ENCODE results near the gene ADK. TPM values are rescaled to one million over a fixed set of nuclear protein-coding genes. Genes with fewer than 3 reads are reported as not detected.

Gene ADK
- total and polyA plus RNA-seq, 2 donors (not counting 3 experiments of a cell fraction or from before 2014, with no cell fraction given), result 11.7 to 46.5 TPM

GRCh38 chr10:74151879-74152722 is 1.1 kb downstream of the ADK start:
- no peak for TF ChIP-seq POLR2A (IDR thresholded peaks at IDR 0.05; ENCODE audit: low read depth, low read length)
- TF ChIP-seq MAX (IDR thresholded peaks at IDR 0.05; ENCODE audit: insufficient read depth, insufficient read length), result no peak
- no peak for TF ChIP-seq FOS (IDR thresholded peaks at IDR 0.05; ENCODE audit: borderline replicate concordance, insufficient read depth, low read length)
- ChIA-PET CTCF (interaction anchor here (0.9 to 2.6 kb wide), 9 partner anchors 13 to 946 kb away, joined by 3 to 31 read pairs (median 5); no protein-coding TSS in a partner anchor), POLR2A (interaction anchor here (1.7 kb wide), 1 partner anchor 24 kb away, joined by 8 read pairs; no protein-coding TSS in a partner anchor)
- no peak overlapping the region for H3K27ac ChIP-seq (ENCODE audit: insufficient read depth, low read depth, low read length)
- DNase-seq (ENCODE audit: low read depth, low spot score), result no peak
- peak overlapping the region; percentile 82 to 96 (median 87) for H3K4me3 ChIP-seq (replicated peaks in 1 of 3; ENCODE audit: insufficient read depth in 1 of 3, low read depth in 1 of 3, low read length in 3 of 3)
- H3K9me3 ChIP-seq (replicated peaks; ENCODE audit: control insufficient read depth, insufficient read depth, low read length), result no peaks in the 10 kb centered on the region
- BruUV-seq (replicated peaks), result TSS peak; percentile 47
- FAIRE-seq, result no peak
- H3K79me2 ChIP-seq (ENCODE audit: control insufficient read depth, insufficient read depth, low read length), result peaks cover 40% of the 10 kb centered on the region
- no peaks in the 10 kb centered on the region for H4K20me1 ChIP-seq (replicated peaks; ENCODE audit: control insufficient read depth, extremely low read depth, insufficient read depth, low read length)
- no peaks in the 10 kb centered on the region for H3K9me1 ChIP-seq (replicated peaks; ENCODE audit: control insufficient read depth, extremely low read depth, insufficient read depth, low read length)
- no peaks in the 10 kb centered on the region for H3K27me3 ChIP-seq (ENCODE audit: control insufficient read depth in 2 of 2, insufficient read depth in 2 of 2, low read length in 2 of 2)
- peak overlapping the region; percentile 97 for H3K9ac ChIP-seq (replicated peaks; ENCODE audit: extremely low read depth, insufficient read depth, low read length)
- intact Hi-C loops (cut with micrococcal nuclease), result loop anchor here (1.0 to 10.0 kb wide), 5 partner anchors 24 to 1080 kb away; partner anchors contain the start of gene SAMD8
- H3K36me3 ChIP-seq (ENCODE audit: control insufficient read depth in 2 of 2, extremely low read depth in 1 of 2, insufficient read depth in 2 of 2, low read length in 2 of 2), result peaks cover 0 to 4% of the 10 kb centered on the region in 2 experiments
- H2AFZ ChIP-seq (ENCODE audit: low read depth, low read length), result peak overlapping the region; percentile 93
- dilution Hi-C loops (cut with MboI; ENCODE audit: extremely low pct_ligation_motif_present, low sequenced_read_pairs), result no loop called here
- H3K4me1 ChIP-seq (ENCODE audit: control insufficient read depth, extremely low read depth, insufficient read depth, low read length), result peaks cover 12% of the 10 kb centered on the region
- peak overlapping the region; percentile 81 for H3K4me2 ChIP-seq (ENCODE audit: insufficient read depth, low read length)

- POLR2A ChIA-PET, result no interaction called here
- no peak for FAIRE-seq
- dilution Hi-C loops (cut with MboI; ENCODE audit: extremely low pct_ligation_motif_present, low sequenced_read_pairs), result no loop called here
These were observed 2.1 kb downstream of the ADK start for GRCh38 chr10:74153123-74153522.

More at GRCh38 chr10:74153123-74153522, 2.1 kb downstream of the ADK start:
- Histone ChIP-seq H3K27me3 (ENCODE audit: control insufficient read depth in 2 of 2, insufficient read depth in 2 of 2, low read length in 2 of 2) (no peaks in the 10 kb centered on the region), H3K27ac (ENCODE audit: insufficient read depth, low read depth, low read length) (no peak overlapping the region), H3K79me2 (ENCODE audit: control insufficient read depth, insufficient read depth, low read length) (peaks cover 30% of the 10 kb centered on the region), H2AFZ (ENCODE audit: low read depth, low read length) (no peak overlapping the region), H3K4me3 (replicated peaks in 1 of 3; ENCODE audit: insufficient read depth in 1 of 3, low read depth in 1 of 3, low read length in 3 of 3) (no peak overlapping the region), H3K4me1 (ENCODE audit: control insufficient read depth, extremely low read depth, insufficient read depth, low read length) (peaks cover 12% of the 10 kb centered on the region), H4K20me1 (replicated peaks; ENCODE audit: control insufficient read depth, extremely low read depth, insufficient read depth, low read length) (no peaks in the 10 kb centered on the region), H3K9me3 (replicated peaks; ENCODE audit: control insufficient read depth, insufficient read depth, low read length) (no peaks in the 10 kb centered on the region), H3K36me3 (ENCODE audit: control insufficient read depth in 2 of 2, extremely low read depth in 1 of 2, insufficient read depth in 2 of 2, low read length in 2 of 2) (peaks cover 0 to under 1% of the 10 kb centered on the region in 2 experiments), H3K9ac (replicated peaks; ENCODE audit: extremely low read depth, insufficient read depth, low read length) (no peak overlapping the region), H3K4me2 (ENCODE audit: insufficient read depth, low read length) (no peak overlapping the region), H3K9me1 (replicated peaks; ENCODE audit: control insufficient read depth, extremely low read depth, insufficient read depth, low read length) (no peaks in the 10 kb centered on the region)
- intact Hi-C loops (cut with micrococcal nuclease), result loop anchor here (5.0 to 10.0 kb wide), 2 partner anchors 962 to 1079 kb away; partner anchors contain the start of gene SAMD8
- TF ChIP-seq MYC (IDR thresholded peaks at IDR 0.05; ENCODE audit: low read depth, low read length) (no peak), FOS (IDR thresholded peaks at IDR 0.05; ENCODE audit: borderline replicate concordance, insufficient read depth, low read length) (no peak), POLR2AphosphoS5 (IDR thresholded peaks at IDR 0.05; ENCODE audit: insufficient read depth, low read depth, low read length) (no peak), CTCF (IDR thresholded peaks at IDR 0.05; ENCODE audit: extremely low read depth in 1 of 2, insufficient read depth in 1 of 2, low read depth in 1 of 2, low read length in 2 of 2) (no peak), MAX (IDR thresholded peaks at IDR 0.05; ENCODE audit: insufficient read depth, insufficient read length) (no peak), EZH2 (IDR thresholded peaks at IDR 0.05; ENCODE audit: borderline replicate concordance, low read depth, low read length, severe bottlenecking) (no peak), POLR2A (IDR thresholded peaks at IDR 0.05; ENCODE audit: low read depth, low read length) (no peak), JUN (IDR thresholded peaks at IDR 0.05; ENCODE audit: borderline replicate concordance, insufficient read depth, insufficient read length, low read depth) (no peak), GATA2 (IDR thresholded peaks at IDR 0.05; ENCODE audit: insufficient read depth, insufficient read length, low read depth, low read length) (no peak)
- BruUV-seq (replicated peaks), result no TSS peak
- CTCF ChIA-PET, result interaction anchor here (1.0 to 1.7 kb wide), 3 partner anchors 9 to 83 kb away, joined by 3 to 8 read pairs (median 4); no protein-coding TSS in a partner anchor
- DNase-seq (ENCODE audit: low read depth, low spot score), result no peak

All from endothelial cell of umbilical vein (primary cell).